ENCODE results near the gene SULT2A1. TPM values are rescaled to one million over a fixed set of nuclear protein-coding genes. Genes with fewer than 3 reads are reported as not detected.
"Not testable (repeated sequence)": the region's sequence is repeated elsewhere in the genome, so short reads cannot be mapped to it uniquely, and the experiment has no call there.

SULT2A1 gene
- total and polyA plus RNA-seq, 7 experiments from 2014 or later, result not detected

- Mint-ChIP-seq H3K27ac (no peak overlapping the region), H3K27me3 (peaks cover 0 to 19% (median 7%) of the 10 kb centered on the region in 5 donors), H3K4me3 (no peak overlapping the region), H3K4me1 (peaks cover 0 to 3% (median 0%) of the 10 kb centered on the region in 7 donors), H3K9me3 (peaks cover 0 to 10% (median 2%) of the 10 kb centered on the region in 11 donors), H3K36me3 (peaks cover 0 to 5% (median 0%) of the 10 kb centered on the region in 5 donors)
- no peak overlapping the region for H3K27ac ChIP-seq (ENCODE audit: low read depth, low read length)
- ATAC-seq (no peak), DNase-seq (no peak)
- H3K9me3 ChIP-seq (ENCODE audit: control insufficient read depth in 2 of 3, low read length in 3 of 3), result no peaks in the 10 kb centered on the region
- intact Hi-C loops (cut with micrococcal nuclease), result no loop called here
- H3K4me3 ChIP-seq (ENCODE audit: low read length), result no peak overlapping the region
- H3K27me3 ChIP-seq (ENCODE audit: control insufficient read depth in 2 of 2, insufficient read depth in 2 of 2, low read length in 2 of 2), result no peaks in the 10 kb centered on the region
- ChIA-PET CTCF (no interaction called here), POLR2A (no interaction called here)
- no peaks in the 10 kb centered on the region for H3K4me1 ChIP-seq (ENCODE audit: control insufficient read depth in 2 of 2, insufficient read depth in 2 of 2, low read length in 2 of 2)
- H3K36me3 ChIP-seq (ENCODE audit: control insufficient read depth in 2 of 3, insufficient read depth in 3 of 3, low read length in 3 of 3), result no peaks in the 10 kb centered on the region
Measured at GRCh38 chr19:47890865-47891621, 4.9 kb upstream of the SULT2A1 start.

GRCh38 chr19:47885067-47885463, 1.1 kb downstream of the SULT2A1 start:
- H3K36me3 ChIP-seq (ENCODE audit: control insufficient read depth in 2 of 3, insufficient read depth in 3 of 3, low read length in 3 of 3), result no peaks in the 10 kb centered on the region
- Mint-ChIP-seq H3K9me3 (peaks cover 0 to 2% (median 0%) of the 10 kb centered on the region in 11 donors), H3K4me1 (no peaks in the 10 kb centered on the region), H3K27ac (no peak overlapping the region), H3K4me3 (no peak overlapping the region), H3K36me3 (no peaks in the 10 kb centered on the region), H3K27me3 (peaks cover 2 to 36% (median 21%) of the 10 kb centered on the region in 5 donors)
- ChIA-PET CTCF (no interaction called here), POLR2A (no interaction called here)
- no peaks in the 10 kb centered on the region for H3K4me1 ChIP-seq (ENCODE audit: control insufficient read depth in 2 of 2, insufficient read depth in 2 of 2, low read length in 2 of 2)
- ATAC-seq (no peak), DNase-seq (no peak)
- intact Hi-C loops (cut with micrococcal nuclease), result no loop called here
- H3K27ac ChIP-seq (ENCODE audit: low read depth, low read length), result no peak overlapping the region
- no peaks in the 10 kb centered on the region for H3K9me3 ChIP-seq (ENCODE audit: control insufficient read depth in 2 of 3, low read length in 3 of 3)
- H3K27me3 ChIP-seq (ENCODE audit: control insufficient read depth in 2 of 2, insufficient read depth in 2 of 2, low read length in 2 of 2), result no peaks in the 10 kb centered on the region
- H3K4me3 ChIP-seq (ENCODE audit: low read length), result no peak overlapping the region

GRCh38 chr19:47882890-47883289, 3.2 kb downstream of the SULT2A1 start:
- DNase-seq (no peak), ATAC-seq (no peak)
- ChIA-PET CTCF (no interaction called here), POLR2A (no interaction called here)
- Histone ChIP-seq H3K36me3 (ENCODE audit: control insufficient read depth in 2 of 3, insufficient read depth in 3 of 3, low read length in 3 of 3) (no peaks in the 10 kb centered on the region), H3K9me3 (ENCODE audit: control insufficient read depth in 2 of 3, low read length in 3 of 3) (no peaks in the 10 kb centered on the region), H3K4me1 (ENCODE audit: control insufficient read depth in 2 of 2, insufficient read depth in 2 of 2, low read length in 2 of 2) (no peaks in the 10 kb centered on the region), H3K27ac (ENCODE audit: low read depth, low read length) (no peak overlapping the region), H3K4me3 (ENCODE audit: low read length) (no peak overlapping the region), H3K27me3 (ENCODE audit: control insufficient read depth in 2 of 2, insufficient read depth in 2 of 2, low read length in 2 of 2) (no peaks in the 10 kb centered on the region)
- H3K4me1 Mint-ChIP-seq, result no peaks in the 10 kb centered on the region
- H3K4me3 Mint-ChIP-seq, result no peak overlapping the region
- intact Hi-C loops (cut with micrococcal nuclease), result no loop called here
- H3K9me3 Mint-ChIP-seq, result peaks cover 0 to 5% (median 3%) of the 10 kb centered on the region in 11 donors
- no peak overlapping the region for H3K27ac Mint-ChIP-seq
- H3K27me3 Mint-ChIP-seq, result peaks cover 2 to 36% (median 27%) of the 10 kb centered on the region in 5 donors
- peaks cover 0 to 3% (median 0%) of the 10 kb centered on the region in 5 donors for H3K36me3 Mint-ChIP-seq

GRCh38 chr19:47881757-47882156, 4.4 kb downstream of the SULT2A1 start:
- no peaks in the 10 kb centered on the region for H3K27me3 ChIP-seq (ENCODE audit: control insufficient read depth in 2 of 2, insufficient read depth in 2 of 2, low read length in 2 of 2)
- peaks cover 0 to 3% (median 0%) of the 10 kb centered on the region in 5 donors for H3K36me3 Mint-ChIP-seq
- POLR2A ChIA-PET, result no interaction called here
- CTCF ChIA-PET, result no interaction called here
- H3K9me3 Mint-ChIP-seq, result peaks cover 0 to 5% (median 3%) of the 10 kb centered on the region in 11 donors
- no peak overlapping the region for H3K27ac ChIP-seq (ENCODE audit: low read depth, low read length)
- intact Hi-C loops (cut with micrococcal nuclease), result no loop called here
- H3K36me3 ChIP-seq (ENCODE audit: control insufficient read depth in 2 of 3, insufficient read depth in 3 of 3, low read length in 3 of 3), result no peaks in the 10 kb centered on the region
- no peak overlapping the region for H3K4me3 ChIP-seq (ENCODE audit: low read length)
- no peaks in the 10 kb centered on the region for H3K9me3 ChIP-seq (ENCODE audit: control insufficient read depth in 2 of 3, low read length in 3 of 3)
- H3K27ac Mint-ChIP-seq, result no peak overlapping the region
- peaks cover 2 to 34% (median 28%) of the 10 kb centered on the region in 5 donors for H3K27me3 Mint-ChIP-seq
- DNase-seq (no peak), ATAC-seq (no peak)
- no peaks in the 10 kb centered on the region for H3K4me1 ChIP-seq (ENCODE audit: control insufficient read depth in 2 of 2, insufficient read depth in 2 of 2, low read length in 2 of 2)
- H3K4me1 Mint-ChIP-seq, result no peaks in the 10 kb centered on the region
- H3K4me3 Mint-ChIP-seq, result no peak overlapping the region

GRCh38 chr19:47879385-47879784, 6.7 kb downstream of the SULT2A1 start:
- H3K4me3 ChIP-seq (ENCODE audit: low read length); ATAC-seq; H3K36me3 Mint-ChIP-seq; H3K4me1 Mint-ChIP-seq; H3K27ac Mint-ChIP-seq; H3K4me3 Mint-ChIP-seq; H3K9me3 ChIP-seq (ENCODE audit: control insufficient read depth in 2 of 3, low read length in 3 of 3); CTCF ChIA-PET; H3K27me3 ChIP-seq (ENCODE audit: control insufficient read depth in 2 of 2, insufficient read depth in 2 of 2, low read length in 2 of 2); DNase-seq; H3K36me3 ChIP-seq (ENCODE audit: control insufficient read depth in 2 of 3, insufficient read depth in 3 of 3, low read length in 3 of 3); intact Hi-C loops (cut with micrococcal nuclease); POLR2A ChIA-PET; H3K4me1 ChIP-seq (ENCODE audit: control insufficient read depth in 2 of 2, insufficient read depth in 2 of 2, low read length in 2 of 2); H3K27ac ChIP-seq (ENCODE audit: low read depth, low read length); H3K9me3 Mint-ChIP-seq: not testable (repeated sequence)
- H3K27me3 Mint-ChIP-seq, result peaks cover 2 to 28% (median 20%) of the 10 kb centered on the region in 5 donors

GRCh38 chr19:47878906-47879305, 7.2 kb downstream of the SULT2A1 start:
- intact Hi-C loops (cut with micrococcal nuclease), result no loop called here
- no peaks in the 10 kb centered on the region for H3K36me3 ChIP-seq (ENCODE audit: control insufficient read depth in 2 of 3, insufficient read depth in 3 of 3, low read length in 3 of 3)
- no peaks in the 10 kb centered on the region for H3K4me1 ChIP-seq (ENCODE audit: control insufficient read depth in 2 of 2, insufficient read depth in 2 of 2, low read length in 2 of 2)
- ChIA-PET CTCF (no interaction called here), POLR2A (no interaction called here)
- no peaks in the 10 kb centered on the region for H3K4me1 Mint-ChIP-seq
- H3K27me3 Mint-ChIP-seq, result peaks cover 2 to 31% (median 20%) of the 10 kb centered on the region in 5 donors
- H3K4me3 ChIP-seq (ENCODE audit: low read length), result no peak overlapping the region
- no peak overlapping the region for H3K27ac ChIP-seq (ENCODE audit: low read depth, low read length)
- H3K36me3 Mint-ChIP-seq, result peaks cover 0 to 3% (median 0%) of the 10 kb centered on the region in 5 donors
- no peak overlapping the region for H3K4me3 Mint-ChIP-seq
- no peak for DNase-seq
- no peaks in the 10 kb centered on the region for H3K9me3 ChIP-seq (ENCODE audit: control insufficient read depth in 2 of 3, low read length in 3 of 3)
- H3K27me3 ChIP-seq (ENCODE audit: control insufficient read depth in 2 of 2, insufficient read depth in 2 of 2, low read length in 2 of 2), result no peaks in the 10 kb centered on the region
- no peak overlapping the region for H3K27ac Mint-ChIP-seq
- ATAC-seq, result no peak
- H3K9me3 Mint-ChIP-seq, result peaks cover 0 to 5% (median 3%) of the 10 kb centered on the region in 11 donors

- H3K4me3 Mint-ChIP-seq, result no peak overlapping the region
- Histone ChIP-seq H3K4me1 (ENCODE audit: control insufficient read depth in 2 of 2, insufficient read depth in 2 of 2, low read length in 2 of 2) (no peaks in the 10 kb centered on the region), H3K4me3 (ENCODE audit: low read length) (no peak overlapping the region), H3K27me3 (ENCODE audit: control insufficient read depth in 2 of 2, insufficient read depth in 2 of 2, low read length in 2 of 2) (no peaks in the 10 kb centered on the region), H3K9me3 (ENCODE audit: control insufficient read depth in 2 of 3, low read length in 3 of 3) (no peaks in the 10 kb centered on the region), H3K36me3 (ENCODE audit: control insufficient read depth in 2 of 3, insufficient read depth in 3 of 3, low read length in 3 of 3) (no peaks in the 10 kb centered on the region), H3K27ac (ENCODE audit: low read depth, low read length) (no peak overlapping the region)
- H3K36me3 Mint-ChIP-seq, result no peaks in the 10 kb centered on the region
- no peak overlapping the region for H3K27ac Mint-ChIP-seq
- peaks cover 0 to 3% (median 0%) of the 10 kb centered on the region in 11 donors for H3K9me3 Mint-ChIP-seq
- DNase-seq (no peak), ATAC-seq (no peak)
- intact Hi-C loops (cut with micrococcal nuclease), result no loop called here
- ChIA-PET POLR2A (no interaction called here), CTCF (interaction anchor here (0.7 to 0.9 kb wide), 4 partner anchors 12 to 291 kb away, joined by 3 to 4 read pairs (median 4); no protein-coding TSS in a partner anchor)
- H3K4me1 Mint-ChIP-seq, result peaks cover 0 to 4% (median 3%) of the 10 kb centered on the region in 7 donors
- peaks cover 8 to 27% (median 13%) of the 10 kb centered on the region in 5 donors for H3K27me3 Mint-ChIP-seq
Measured at GRCh38 chr19:47865166-47865565, 20.9 kb downstream of the SULT2A1 start.

Measured in naive thymus-derived CD4-positive, alpha-beta T cell (primary cell).